Measurements from ENCODE around the gene CCNI. TPM values are rescaled to one million over a fixed set of nuclear protein-coding genes. Genes with fewer than 3 reads are reported as not detected.

The CCNI gene
- total RNA-seq, 1 experiment from 2014 or later: 208 TPM

DNA sequence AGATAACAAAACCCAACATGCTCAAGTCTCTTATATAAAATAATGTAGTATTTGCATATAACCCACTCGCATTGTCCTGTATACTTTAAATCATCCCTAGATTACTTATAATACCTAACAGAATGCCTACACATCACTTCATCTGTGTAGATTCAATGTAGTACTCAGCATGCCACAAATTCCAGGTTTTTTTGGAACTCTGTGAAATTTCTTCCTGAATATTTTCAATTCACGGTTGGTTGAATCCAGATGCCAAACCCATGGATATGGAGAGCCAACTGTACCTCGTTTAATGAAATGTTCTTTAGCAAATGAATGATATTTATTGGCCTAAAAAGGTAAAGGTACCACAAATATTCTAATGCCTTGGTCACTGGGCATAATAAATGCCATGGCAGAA, 24.8 kb downstream of the CCNI start:
- no peaks in the 10 kb centered on the region for H3K9me3 ChIP-seq (ENCODE audit: control insufficient read depth in 1 of 2, insufficient read depth in 1 of 2, low read depth in 1 of 2, low read length in 2 of 2)
- no peak overlapping the region for H3K27ac ChIP-seq (ENCODE audit: low read depth, low read length)
- ChIA-PET CTCF (interaction anchor here (7.0 kb wide), 1 partner anchor 153 kb away, joined by 74 read pairs; no protein-coding TSS in a partner anchor), RAD21 (ENCODE audit: low non-redundant PET in 1 of 2, low total read pairs in 2 of 2, uncharacterized antibody in 2 of 2, unreplicated experiment in 2 of 2) (no interaction called here), POLR2A (no interaction called here)
- H3K9ac ChIP-seq (ENCODE audit: low read length): no peak overlapping the region
- no peak overlapping the region for H3K4me2 ChIP-seq (ENCODE audit: low read length)
- H4K20me1 ChIP-seq (ENCODE audit: insufficient read depth): 0 out of 2 replicates have a peak, but pooled peaks cover 3% of the 10 kb centered on the region
- ATAC-seq: no peak
- peaks cover 0 to 4% of the 10 kb centered on the region in 2 experiments; a peak in 1 of 4 replicates for H3K4me1 ChIP-seq (ENCODE audit: control insufficient read depth in 1 of 2, insufficient read depth in 2 of 2, low read length in 2 of 2)
- no peaks in the 10 kb centered on the region for H3K9me2 ChIP-seq (ENCODE audit: insufficient read depth)
- intact Hi-C loops (cut with micrococcal nuclease): no loop called here
- no TSS peak for BruUV-seq (replicated peaks)
- DNase-seq (ENCODE audit: low read depth, low spot score): no peak
- H3K27me3 ChIP-seq (ENCODE audit: insufficient read depth, low read length): no peaks in the 10 kb centered on the region
- no peak for TF ChIP-seq EGR1 (IDR thresholded peaks at IDR 0.05; ENCODE audit: low read depth)
- TF ChIP-seq CBX3 (IDR thresholded peaks at IDR 0.05; ENCODE audit: low read depth): no peak
- TF ChIP-seq ZFX (IDR thresholded peaks at IDR 0.05): no peak
- TF ChIP-seq SRF (IDR thresholded peaks at IDR 0.05; ENCODE audit: low read depth): no peak
- TF ChIP-seq, protein P1, sequence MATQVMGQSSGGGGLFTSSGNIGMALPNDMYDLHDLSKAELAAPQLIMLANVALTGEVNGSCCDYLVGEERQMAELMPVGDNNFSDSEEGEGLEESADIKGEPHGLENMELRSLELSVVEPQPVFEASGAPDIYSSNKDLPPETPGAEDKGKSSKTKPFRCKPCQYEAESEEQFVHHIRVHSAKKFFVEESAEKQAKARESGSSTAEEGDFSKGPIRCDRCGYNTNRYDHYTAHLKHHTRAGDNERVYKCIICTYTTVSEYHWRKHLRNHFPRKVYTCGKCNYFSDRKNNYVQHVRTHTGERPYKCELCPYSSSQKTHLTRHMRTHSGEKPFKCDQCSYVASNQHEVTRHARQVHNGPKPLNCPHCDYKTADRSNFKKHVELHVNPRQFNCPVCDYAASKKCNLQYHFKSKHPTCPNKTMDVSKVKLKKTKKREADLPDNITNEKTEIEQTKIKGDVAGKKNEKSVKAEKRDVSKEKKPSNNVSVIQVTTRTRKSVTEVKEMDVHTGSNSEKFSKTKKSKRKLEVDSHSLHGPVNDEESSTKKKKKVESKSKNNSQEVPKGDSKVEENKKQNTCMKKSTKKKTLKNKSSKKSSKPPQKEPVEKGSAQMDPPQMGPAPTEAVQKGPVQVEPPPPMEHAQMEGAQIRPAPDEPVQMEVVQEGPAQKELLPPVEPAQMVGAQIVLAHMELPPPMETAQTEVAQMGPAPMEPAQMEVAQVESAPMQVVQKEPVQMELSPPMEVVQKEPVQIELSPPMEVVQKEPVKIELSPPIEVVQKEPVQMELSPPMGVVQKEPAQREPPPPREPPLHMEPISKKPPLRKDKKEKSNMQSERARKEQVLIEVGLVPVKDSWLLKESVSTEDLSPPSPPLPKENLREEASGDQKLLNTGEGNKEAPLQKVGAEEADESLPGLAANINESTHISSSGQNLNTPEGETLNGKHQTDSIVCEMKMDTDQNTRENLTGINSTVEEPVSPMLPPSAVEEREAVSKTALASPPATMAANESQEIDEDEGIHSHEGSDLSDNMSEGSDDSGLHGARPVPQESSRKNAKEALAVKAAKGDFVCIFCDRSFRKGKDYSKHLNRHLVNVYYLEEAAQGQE (IDR thresholded peaks at IDR 0.05; ENCODE audit: low read depth): no peak
- TF ChIP-seq CEBPB (IDR thresholded peaks at IDR 0.05; ENCODE audit: low read depth): no peak
- no peak overlapping the region for H3K4me3 ChIP-seq (replicated peaks in 1 of 2; ENCODE audit: low read depth in 1 of 2, low read length in 2 of 2)
- H3K79me2 ChIP-seq (ENCODE audit: insufficient read depth, low read length): no peaks in the 10 kb centered on the region; the same call in none of the 2 replicates
- H3K36me3 ChIP-seq (ENCODE audit: control insufficient read depth in 1 of 2, insufficient read depth in 2 of 2, low read length in 2 of 2): peaks cover 53 to 56% of the 10 kb centered on the region in 2 experiments
- H2AFZ ChIP-seq (ENCODE audit: low read depth, low read length, poor library complexity, severe bottlenecking): no peak overlapping the region

DNA sequence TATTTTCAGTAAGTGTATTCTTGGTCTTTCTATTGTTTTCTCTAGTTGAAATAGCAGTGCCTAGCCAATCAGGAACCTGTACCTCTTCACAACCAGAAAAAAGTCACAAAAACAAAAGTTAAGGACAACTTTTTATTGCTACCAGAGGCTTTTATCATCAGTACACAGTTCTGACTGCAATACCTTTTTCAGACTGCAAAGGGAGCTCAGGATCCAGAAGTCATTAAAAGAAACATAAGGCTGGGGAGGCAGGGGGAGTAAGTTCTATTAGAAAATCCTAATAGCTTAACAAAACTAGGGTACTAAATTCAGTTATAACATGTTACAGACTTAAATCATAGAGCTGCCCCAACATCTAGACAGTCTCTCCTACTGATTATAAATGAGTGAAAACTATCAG, 28.8 kb downstream of the CCNI start:
- Histone ChIP-seq H2AFZ (ENCODE audit: low read depth, low read length, poor library complexity, severe bottlenecking) (no peak overlapping the region), H3K4me1 (ENCODE audit: control insufficient read depth in 1 of 2, insufficient read depth in 2 of 2, low read length in 2 of 2) (no peaks in the 10 kb centered on the region), H4K20me1 (ENCODE audit: insufficient read depth) (no peaks in the 10 kb centered on the region), H3K27ac (ENCODE audit: low read depth, low read length) (no peak overlapping the region), H3K4me3 (replicated peaks in 1 of 2; ENCODE audit: low read depth in 1 of 2, low read length in 2 of 2) (no peak overlapping the region), H3K4me2 (ENCODE audit: low read length) (no peak overlapping the region), H3K36me3 (ENCODE audit: control insufficient read depth in 1 of 2, insufficient read depth in 2 of 2, low read length in 2 of 2) (peaks cover 29 to 32% of the 10 kb centered on the region in 2 experiments; a peak in 3 of 4 replicates), H3K9me3 (ENCODE audit: control insufficient read depth in 1 of 2, insufficient read depth in 1 of 2, low read depth in 1 of 2, low read length in 2 of 2) (no peaks in the 10 kb centered on the region), H3K9ac (ENCODE audit: low read length) (no peak overlapping the region), H3K79me2 (ENCODE audit: insufficient read depth, low read length) (no peaks in the 10 kb centered on the region; the same call in none of the 2 replicates), H3K9me2 (ENCODE audit: insufficient read depth) (no peaks in the 10 kb centered on the region), H3K27me3 (ENCODE audit: insufficient read depth, low read length) (no peaks in the 10 kb centered on the region)
- ChIA-PET RAD21 (ENCODE audit: low non-redundant PET in 1 of 2, low total read pairs in 2 of 2, uncharacterized antibody in 2 of 2, unreplicated experiment in 2 of 2) (interaction anchor here in 1 of 2 experiments (0.9 kb wide), 1 partner anchor 157 kb away, joined by 5 read pairs; no protein-coding TSS in a partner anchor), CTCF (interaction anchor here (1.0 to 3.3 kb wide), 4 partner anchors 10 to 181 kb away, joined by 3 to 40 read pairs (median 3); no protein-coding TSS in a partner anchor), POLR2A (no interaction called here)
- ATAC-seq (peak; percentile 55), DNase-seq (ENCODE audit: low read depth, low spot score) (no peak)
- intact Hi-C loops (cut with micrococcal nuclease): loop anchor here (5.0 kb wide), 1 partner anchor 260 kb away; no protein-coding TSS in a partner anchor
- TF ChIP-seq EZH2phosphoT487 (IDR thresholded peaks at IDR 0.05; ENCODE audit: borderline replicate concordance) (no peak), RAD21 (IDR thresholded peaks at IDR 0.05; ENCODE audit: low read depth) (peak; percentile 44; the same call in 1 of the 2 replicates), POLR2A (IDR thresholded peaks at IDR 0.05; ENCODE audit: borderline replicate concordance, extremely low read depth, insufficient read depth, insufficient read length) (no peak), YY1 (IDR thresholded peaks at IDR 0.05; ENCODE audit: extremely low read depth, insufficient replicate concordance, low read depth, low read length) (no peak), EZH2 (IDR thresholded peaks at IDR 0.05) (no peak)
- TF ChIP-seq, protein P2, sequence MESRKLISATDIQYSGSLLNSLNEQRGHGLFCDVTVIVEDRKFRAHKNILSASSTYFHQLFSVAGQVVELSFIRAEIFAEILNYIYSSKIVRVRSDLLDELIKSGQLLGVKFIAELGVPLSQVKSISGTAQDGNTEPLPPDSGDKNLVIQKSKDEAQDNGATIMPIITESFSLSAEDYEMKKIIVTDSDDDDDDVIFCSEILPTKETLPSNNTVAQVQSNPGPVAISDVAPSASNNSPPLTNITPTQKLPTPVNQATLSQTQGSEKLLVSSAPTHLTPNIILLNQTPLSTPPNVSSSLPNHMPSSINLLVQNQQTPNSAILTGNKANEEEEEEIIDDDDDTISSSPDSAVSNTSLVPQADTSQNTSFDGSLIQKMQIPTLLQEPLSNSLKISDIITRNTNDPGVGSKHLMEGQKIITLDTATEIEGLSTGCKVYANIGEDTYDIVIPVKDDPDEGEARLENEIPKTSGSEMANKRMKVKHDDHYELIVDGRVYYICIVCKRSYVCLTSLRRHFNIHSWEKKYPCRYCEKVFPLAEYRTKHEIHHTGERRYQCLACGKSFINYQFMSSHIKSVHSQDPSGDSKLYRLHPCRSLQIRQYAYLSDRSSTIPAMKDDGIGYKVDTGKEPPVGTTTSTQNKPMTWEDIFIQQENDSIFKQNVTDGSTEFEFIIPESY (IDR thresholded peaks at IDR 0.05; ENCODE audit: extremely low read depth, insufficient replicate concordance, low read length): no peak
- TF ChIP-seq, protein P3, sequence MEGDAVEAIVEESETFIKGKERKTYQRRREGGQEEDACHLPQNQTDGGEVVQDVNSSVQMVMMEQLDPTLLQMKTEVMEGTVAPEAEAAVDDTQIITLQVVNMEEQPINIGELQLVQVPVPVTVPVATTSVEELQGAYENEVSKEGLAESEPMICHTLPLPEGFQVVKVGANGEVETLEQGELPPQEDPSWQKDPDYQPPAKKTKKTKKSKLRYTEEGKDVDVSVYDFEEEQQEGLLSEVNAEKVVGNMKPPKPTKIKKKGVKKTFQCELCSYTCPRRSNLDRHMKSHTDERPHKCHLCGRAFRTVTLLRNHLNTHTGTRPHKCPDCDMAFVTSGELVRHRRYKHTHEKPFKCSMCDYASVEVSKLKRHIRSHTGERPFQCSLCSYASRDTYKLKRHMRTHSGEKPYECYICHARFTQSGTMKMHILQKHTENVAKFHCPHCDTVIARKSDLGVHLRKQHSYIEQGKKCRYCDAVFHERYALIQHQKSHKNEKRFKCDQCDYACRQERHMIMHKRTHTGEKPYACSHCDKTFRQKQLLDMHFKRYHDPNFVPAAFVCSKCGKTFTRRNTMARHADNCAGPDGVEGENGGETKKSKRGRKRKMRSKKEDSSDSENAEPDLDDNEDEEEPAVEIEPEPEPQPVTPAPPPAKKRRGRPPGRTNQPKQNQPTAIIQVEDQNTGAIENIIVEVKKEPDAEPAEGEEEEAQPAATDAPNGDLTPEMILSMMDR (IDR thresholded peaks at IDR 0.05 in 2 of 3, conservative IDR thresholded peaks at IDR 0.05 in 1 of 3; ENCODE audit: borderline replicate concordance in 1 of 3, insufficient read depth in 1 of 3, low read depth in 2 of 3, low read length in 2 of 3): peak; percentile 22 to 54 (median 25); a peak in 4 of 6 replicates
- BruUV-seq (replicated peaks): no TSS peak
